ENCODE results near the gene ASPSCR1. TPM values are rescaled to one million over a fixed set of nuclear protein-coding genes. Genes with fewer than 3 reads are reported as not detected.
A peak's percentile ranks its signal among the peaks of the same experiment; 100 is the strongest.

Gene ASPSCR1
- total RNA-seq, 6 donors from 2014 or later = 26.0 to 96.4 (median 56.1) TPM

DNA sequence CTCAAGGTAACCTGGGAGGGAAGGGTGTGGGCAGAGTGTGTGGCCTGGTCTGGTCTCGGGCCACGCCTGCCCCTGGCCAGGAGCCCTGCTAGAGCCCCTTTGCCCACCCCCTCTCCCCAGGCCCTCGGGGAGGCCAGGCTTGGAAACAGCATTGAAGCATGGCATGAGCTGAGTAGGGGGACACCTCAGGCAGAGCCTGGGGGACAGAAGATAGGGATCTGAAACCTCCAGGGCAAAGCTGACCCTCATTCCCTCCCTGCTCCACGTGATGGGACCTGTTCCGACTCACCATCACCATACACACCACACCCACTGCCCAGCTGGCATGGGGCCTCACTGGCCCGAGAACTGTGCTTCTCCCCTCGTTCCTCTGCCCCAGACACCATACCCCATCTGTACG, 71.7 kb downstream of the ASPSCR1 start:
- Histone ChIP-seq H3K27ac (no peak overlapping the region), H3K9me3 (no peaks in the 10 kb centered on the region), H3K36me3 (peaks cover 0 to 35% (median 18%) of the 10 kb centered on the region in 4 donors), H3K4me1 (peaks cover 20 to 40% (median 26%) of the 10 kb centered on the region in 4 donors), H3K27me3 (no peaks in the 10 kb centered on the region), H3K4me3 (no peak overlapping the region)
- whole genome bisulfite sequencing, 2 donors = 97 to 100% methylated on average over 2 to 7 of the region's 8 CpGs
- ATAC-seq (ENCODE audit: low FRiP score in 2 of 2) (no peak), DNase-seq (no peak)
- TF ChIP-seq POLR2AphosphoS5 (IDR thresholded peaks at IDR 0.05) (no peak), EP300 (IDR thresholded peaks at IDR 0.05) (no peak), POLR2A (IDR thresholded peaks at IDR 0.05) (no peak)
- TF ChIP-seq, protein P1, sequence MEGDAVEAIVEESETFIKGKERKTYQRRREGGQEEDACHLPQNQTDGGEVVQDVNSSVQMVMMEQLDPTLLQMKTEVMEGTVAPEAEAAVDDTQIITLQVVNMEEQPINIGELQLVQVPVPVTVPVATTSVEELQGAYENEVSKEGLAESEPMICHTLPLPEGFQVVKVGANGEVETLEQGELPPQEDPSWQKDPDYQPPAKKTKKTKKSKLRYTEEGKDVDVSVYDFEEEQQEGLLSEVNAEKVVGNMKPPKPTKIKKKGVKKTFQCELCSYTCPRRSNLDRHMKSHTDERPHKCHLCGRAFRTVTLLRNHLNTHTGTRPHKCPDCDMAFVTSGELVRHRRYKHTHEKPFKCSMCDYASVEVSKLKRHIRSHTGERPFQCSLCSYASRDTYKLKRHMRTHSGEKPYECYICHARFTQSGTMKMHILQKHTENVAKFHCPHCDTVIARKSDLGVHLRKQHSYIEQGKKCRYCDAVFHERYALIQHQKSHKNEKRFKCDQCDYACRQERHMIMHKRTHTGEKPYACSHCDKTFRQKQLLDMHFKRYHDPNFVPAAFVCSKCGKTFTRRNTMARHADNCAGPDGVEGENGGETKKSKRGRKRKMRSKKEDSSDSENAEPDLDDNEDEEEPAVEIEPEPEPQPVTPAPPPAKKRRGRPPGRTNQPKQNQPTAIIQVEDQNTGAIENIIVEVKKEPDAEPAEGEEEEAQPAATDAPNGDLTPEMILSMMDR (IDR thresholded peaks at IDR 0.05) = no peak

DNA sequence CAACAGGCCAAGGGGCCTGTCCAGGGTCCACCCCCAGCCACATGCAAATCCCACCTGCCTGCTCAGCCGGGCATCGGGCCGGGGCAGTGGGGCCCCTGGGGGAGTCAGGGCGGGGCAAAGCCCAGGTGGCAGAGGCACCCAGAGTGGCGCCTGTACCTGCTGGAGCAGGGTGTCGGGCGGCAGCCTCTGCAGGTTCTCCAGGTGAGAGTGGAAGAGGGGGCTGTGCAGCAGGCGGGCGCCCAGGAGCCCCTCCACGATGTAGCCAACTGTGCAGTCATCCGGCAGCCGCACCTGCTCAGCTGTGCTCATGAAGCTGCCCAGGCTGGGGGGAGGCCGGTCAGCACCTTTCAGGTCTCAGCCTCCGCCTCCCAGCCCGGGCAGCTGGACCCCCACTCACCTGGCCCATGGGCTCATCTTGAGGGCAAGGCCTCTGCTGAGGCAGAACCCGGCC, 72.1 kb downstream of the ASPSCR1 start:
- peaks cover 20 to 40% (median 26%) of the 10 kb centered on the region in 4 donors for H3K4me1 ChIP-seq
- DNase-seq (peak in 1 of 2 donors; percentile 75), ATAC-seq (ENCODE audit: low FRiP score in 2 of 2) (no peak)
- no peak overlapping the region for H3K4me3 ChIP-seq
- WGBS, 2 donors = 96 to 97% methylated on average over 7 to 9 of the region's 16 CpGs
- no peaks in the 10 kb centered on the region for H3K27me3 ChIP-seq
- peaks cover 0 to 39% (median 22%) of the 10 kb centered on the region in 4 donors for H3K36me3 ChIP-seq
- no peaks in the 10 kb centered on the region for H3K9me3 ChIP-seq
- TF ChIP-seq EP300 (IDR thresholded peaks at IDR 0.05) (no peak), POLR2AphosphoS5 (IDR thresholded peaks at IDR 0.05) (no peak), POLR2A (IDR thresholded peaks at IDR 0.05) (no peak)
- TF ChIP-seq, protein P1 (IDR thresholded peaks at IDR 0.05) = no peak
- H3K27ac ChIP-seq = no peak overlapping the region

DNA sequence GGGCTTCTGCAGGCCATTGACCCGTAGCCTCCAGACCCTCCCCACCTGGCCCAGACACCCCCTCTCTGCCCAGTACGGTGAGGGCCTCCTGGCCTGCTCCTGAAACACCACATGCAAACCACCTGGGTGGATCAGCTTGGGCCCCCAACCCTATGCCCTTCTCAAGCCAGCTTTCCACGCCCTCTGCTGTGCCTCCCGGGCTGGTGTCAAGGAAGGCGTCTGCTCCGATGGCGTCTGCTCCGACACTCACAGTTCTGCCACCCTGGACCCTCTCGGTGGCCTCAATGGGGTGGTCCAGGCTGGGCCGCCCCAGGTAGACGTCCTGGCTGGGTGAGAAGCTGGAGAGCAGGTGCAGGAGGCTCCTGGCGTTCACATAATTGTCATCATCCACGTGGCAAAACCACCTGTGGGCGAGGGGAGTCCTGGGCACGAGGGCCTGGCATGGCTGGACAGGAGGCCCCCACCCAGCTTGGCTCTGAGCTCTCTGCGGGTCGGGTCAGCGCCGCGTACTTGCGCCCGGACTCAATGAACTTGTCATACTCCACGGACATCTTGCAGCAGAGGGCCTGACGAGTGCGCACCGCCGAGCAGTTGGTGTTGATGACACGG, 72.8 kb downstream of the ASPSCR1 start:
- no peak for TF ChIP-seq EP300 (IDR thresholded peaks at IDR 0.05)
- TF ChIP-seq POLR2A (IDR thresholded peaks at IDR 0.05) = no peak
- TF ChIP-seq POLR2AphosphoS5 (IDR thresholded peaks at IDR 0.05) = no peak
- TF ChIP-seq, protein P1 (IDR thresholded peaks at IDR 0.05) = no peak
- peak in 1 of 2 donors; percentile 80 for DNase-seq
- Histone ChIP-seq H3K9me3 (no peaks in the 10 kb centered on the region), H3K27ac (peak overlapping the region in 1 of 4 donors; percentile 70), H3K4me3 (peak overlapping the region in 3 of 4 donors; percentile 87 to 99 (median 95)), H3K27me3 (no peaks in the 10 kb centered on the region), H3K36me3 (peaks cover 3 to 46% (median 29%) of the 10 kb centered on the region in 4 donors), H3K4me1 (peaks cover 20 to 44% (median 26%) of the 10 kb centered on the region in 4 donors)
- no peak for ATAC-seq (ENCODE audit: low FRiP score in 2 of 2)
- WGBS, 2 donors = 88 to 100% methylated on average over 2 to 28 of the region's 28 CpGs

DNA sequence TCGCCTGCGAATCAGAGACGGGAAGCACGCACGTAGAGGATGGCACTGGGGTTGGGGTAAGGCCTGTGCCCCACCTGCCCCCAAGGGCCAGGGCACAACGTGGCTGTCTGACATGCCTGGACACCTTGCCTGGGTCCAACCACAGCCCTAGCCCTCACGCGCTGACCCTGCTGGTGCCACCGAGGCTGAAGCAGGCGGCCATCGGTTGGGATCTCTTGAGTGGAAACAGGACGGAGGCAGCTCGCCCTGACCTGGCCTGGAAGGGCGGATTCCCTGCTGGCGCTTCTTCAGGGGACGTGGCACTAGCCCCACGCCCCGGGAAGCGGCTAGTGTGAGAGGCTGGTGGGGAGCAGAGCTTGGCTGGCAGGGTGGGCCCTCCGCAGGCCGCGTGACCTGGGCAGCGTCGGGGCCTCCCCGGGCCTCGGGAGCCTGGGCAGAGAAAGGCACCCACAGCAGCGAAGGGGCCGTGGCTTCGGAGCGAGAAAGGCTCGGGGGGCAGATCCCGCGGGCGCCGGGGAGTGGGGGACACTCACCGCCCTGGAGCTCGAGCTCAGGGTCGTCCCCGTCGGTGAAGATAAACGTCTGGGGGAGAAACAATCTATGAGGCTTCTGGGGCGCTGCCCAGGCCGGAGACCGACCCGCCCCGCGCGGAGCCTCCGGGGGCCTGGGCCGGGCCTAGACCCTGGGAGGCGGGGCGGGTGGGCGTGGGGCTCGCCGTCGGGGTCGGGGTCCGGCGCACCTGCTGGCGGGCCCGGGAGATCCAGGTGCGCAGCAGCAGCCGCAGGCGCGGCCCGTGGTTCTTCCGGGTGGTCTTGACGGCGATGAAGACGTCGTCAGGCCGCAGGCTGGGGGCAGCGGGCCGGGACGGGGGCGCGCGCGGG, 73.6 kb downstream of the ASPSCR1 start:
- Histone ChIP-seq H3K27ac (peak overlapping the region; percentile 59 to 81 (median 67)), H3K4me1 (peaks cover 20 to 44% (median 26%) of the 10 kb centered on the region in 4 donors), H3K27me3 (no peaks in the 10 kb centered on the region), H3K36me3 (peaks cover 3 to 54% (median 37%) of the 10 kb centered on the region in 4 donors), H3K9me3 (no peaks in the 10 kb centered on the region), H3K4me3 (peak overlapping the region; percentile 51 to 99 (median 91))
- TF ChIP-seq, protein P1 (IDR thresholded peaks at IDR 0.05) = no peak
- TF ChIP-seq POLR2A (IDR thresholded peaks at IDR 0.05) (no peak), POLR2AphosphoS5 (IDR thresholded peaks at IDR 0.05) (no peak), EP300 (IDR thresholded peaks at IDR 0.05) (no peak)
- peak in 1 of 2 donors; percentile 23 for ATAC-seq (ENCODE audit: low FRiP score in 2 of 2)
- DNase-seq = peak in 1 of 2 donors; percentile 84
- WGBS, 2 donors = 4 to 38% methylated on average over 17 to 29 of the region's 79 CpGs

Data from upper lobe of left lung (tissue), 6 donors.